ENCODE data around the gene CACNA2D4. TPM values are rescaled to one million over a fixed set of nuclear protein-coding genes. Genes with fewer than 3 reads are reported as not detected.

CACNA2D4 gene
- total RNA-seq, 4 donors from 2014 or later, result 0.27 to 3.1 (median 0.92) TPM

GRCh38 chr12:1872448-1872847, 46.0 kb downstream of the CACNA2D4 start:
- H3K27ac ChIP-seq, result no peak overlapping the region

DNA sequence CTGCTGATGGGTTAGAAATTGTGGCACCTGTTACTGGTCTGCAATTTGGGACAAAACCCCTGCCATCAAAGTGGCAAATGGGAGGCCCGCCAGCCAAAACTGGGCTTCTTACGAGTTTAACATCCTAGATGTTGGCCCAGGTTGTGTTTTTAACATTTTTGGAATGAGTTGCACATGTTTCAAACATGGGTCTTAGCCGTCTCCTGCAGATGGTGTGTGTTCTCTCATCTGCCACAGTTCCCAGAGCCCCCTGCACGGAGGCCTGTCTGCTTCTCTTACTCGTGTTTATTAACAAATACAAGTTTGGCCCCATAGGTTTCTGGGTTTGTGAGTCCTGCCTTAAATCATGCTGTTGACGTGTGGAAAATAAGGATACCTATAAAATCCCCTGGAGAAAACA, 46.5 kb downstream of the CACNA2D4 start:
- WGBS, 2 donors, result 71 to 78% methylated on average over 5 to 6 of the region's 6 CpGs
- no peak for TF ChIP-seq POLR2A (IDR thresholded peaks at IDR 0.05)
- DNase-seq, result no peak
- peaks cover 0 to 17% (median 0%) of the 10 kb centered on the region in 4 donors for H3K27me3 ChIP-seq
- H3K4me3 ChIP-seq, result no peak overlapping the region
- no peaks in the 10 kb centered on the region for H3K4me1 ChIP-seq
- no peak overlapping the region for H3K27ac ChIP-seq
- H3K9me3 ChIP-seq, result no peaks in the 10 kb centered on the region
- intact Hi-C loops (cut with DNase I), result no loop called here
- H3K36me3 ChIP-seq, result no peaks in the 10 kb centered on the region

More at GRCh38 chr12:1872448-1872847, 46.0 kb downstream of the CACNA2D4 start:
- DNase-seq, result no peak
- Histone ChIP-seq H3K9me3 (no peaks in the 10 kb centered on the region), H3K4me3 (no peak overlapping the region), H3K36me3 (no peaks in the 10 kb centered on the region), H3K4me1 (no peaks in the 10 kb centered on the region), H3K27me3 (peaks cover 0 to 17% (median 0%) of the 10 kb centered on the region in 4 donors)
- 77 to 93% methylated on average over 3 to 7 of the region's 7 CpGs for WGBS, 2 donors
- TF ChIP-seq POLR2A (IDR thresholded peaks at IDR 0.05), result no peak
- TF ChIP-seq CTCF (IDR thresholded peaks at IDR 0.05), result no peak
- intact Hi-C loops (cut with DNase I), result no loop called here

GRCh38 chr12:1870998-1871917, 47.2 kb downstream of the CACNA2D4 start:
- intact Hi-C loops (cut with DNase I), result no loop called here
- TF ChIP-seq POLR2A (IDR thresholded peaks at IDR 0.05) (no peak), CTCF (IDR thresholded peaks at IDR 0.05) (no peak)
- H3K27me3 ChIP-seq, result peaks cover 0 to 20% (median 0%) of the 10 kb centered on the region in 4 donors
- DNase-seq, result no peak
- no peak overlapping the region for H3K4me3 ChIP-seq
- 78 to 89% methylated on average over 20 to 24 of the region's 24 CpGs for WGBS, 2 donors
- no peak overlapping the region for H3K27ac ChIP-seq
- H3K9me3 ChIP-seq, result no peaks in the 10 kb centered on the region
- H3K36me3 ChIP-seq, result no peaks in the 10 kb centered on the region
- no peaks in the 10 kb centered on the region for H3K4me1 ChIP-seq

- H3K4me3 ChIP-seq, result no peak overlapping the region
- no peaks in the 10 kb centered on the region for H3K9me3 ChIP-seq
- TF ChIP-seq CTCF (IDR thresholded peaks at IDR 0.05) (no peak), POLR2A (IDR thresholded peaks at IDR 0.05) (no peak)
- no peaks in the 10 kb centered on the region for H3K4me1 ChIP-seq
- no peaks in the 10 kb centered on the region for H3K36me3 ChIP-seq
- H3K27me3 ChIP-seq, result peaks cover 0 to 28% (median 0%) of the 10 kb centered on the region in 4 donors
- DNase-seq, result no peak
- 53 to 71% methylated on average over 6 to 7 of the region's 7 CpGs for WGBS, 2 donors
- no peak overlapping the region for H3K27ac ChIP-seq
- intact Hi-C loops (cut with DNase I), result no loop called here
Observed at GRCh38 chr12:1870086-1870485, 48.4 kb downstream of the CACNA2D4 start.

DNA sequence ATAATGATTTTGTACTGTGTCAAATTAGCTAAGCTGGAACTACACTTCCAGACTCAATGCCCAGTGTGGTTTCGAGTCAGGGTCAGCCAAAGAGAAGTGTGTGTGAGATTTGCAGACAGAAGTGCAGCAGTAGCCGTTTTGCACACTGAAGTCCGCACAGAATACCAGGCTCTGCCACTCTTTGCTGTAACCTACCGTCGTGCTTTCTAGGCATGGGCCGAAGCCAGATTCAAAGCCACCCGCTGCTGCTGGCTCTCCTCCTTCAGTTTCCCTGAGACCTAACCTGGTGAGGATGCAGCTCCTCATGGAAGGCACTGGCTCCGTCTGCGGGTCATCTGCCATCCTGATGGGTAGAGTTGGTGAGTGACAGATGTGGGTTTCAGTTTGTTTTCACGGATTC, 49.3 kb downstream of the CACNA2D4 start:
- Histone ChIP-seq H3K27ac (no peak overlapping the region), H3K4me3 (no peak overlapping the region), H3K9me3 (no peaks in the 10 kb centered on the region), H3K27me3 (peaks cover 0 to 38% (median 0%) of the 10 kb centered on the region in 4 donors), H3K4me1 (no peaks in the 10 kb centered on the region), H3K36me3 (no peaks in the 10 kb centered on the region)
- intact Hi-C loops (cut with DNase I), result no loop called here
- no peak for DNase-seq
- WGBS, 2 donors, result 73 to 85% methylated on average over 9 to 10 of the region's 10 CpGs
- TF ChIP-seq POLR2A (IDR thresholded peaks at IDR 0.05), result no peak
- TF ChIP-seq CTCF (IDR thresholded peaks at IDR 0.05), result no peak
